H7 (cell line): ENCODE results near the gene TRAM2. TPM values are rescaled to one million over a fixed set of nuclear protein-coding genes. Genes with fewer than 3 reads are reported as not detected.

ENCODE experiments used
- DNase-seq: peaks from one replicate; pipeline ENCODE4 v3.0.0; 2012
- H3K27me3 ChIP-seq: 2 replicates; pipeline ENCODE4 v1.6.0; 2011; ENCODE audit warnings: mild to moderate bottlenecking, low read length; ENCODE audit not compliant: control insufficient read depth, insufficient read depth
- H3K36me3 ChIP-seq: replicated peaks from 2 replicates; pipeline ENCODE4 v1.5.1; 2011; ENCODE audit warnings: low read length; ENCODE audit not compliant: control insufficient read depth, insufficient read depth
- H3K4me3 ChIP-seq: 2 replicates; pipeline ENCODE4 v1.5.1; 2011; ENCODE audit warnings: low read depth, mild to moderate bottlenecking, control low read depth, low read length, moderate library complexity; ENCODE audit not compliant: insufficient read depth
- total RNA-seq: library from RNA; depleted of rRNA; stranded (reverse); fragments of >200 nt; shearing (Covaris generic); gene quantifications from 2 replicates; pipeline ENCODE4 v1.2.3, GENCODE V29; 2014

TRAM2 gene
- total RNA-seq, 1 experiment from 2014 or later: 9.2 TPM

GRCh38 chr6:52566201-52566600 is 10.7 kb downstream of the TRAM2 start:
- H3K4me3 ChIP-seq: no peak overlapping the region
- DNase-seq: no peak
- no peaks in the 10 kb centered on the region for H3K36me3 ChIP-seq
- no peaks in the 10 kb centered on the region for H3K27me3 ChIP-seq

GRCh38 chr6:52564856-52565255 is 12.0 kb downstream of the TRAM2 start:
- H3K36me3 ChIP-seq: no peaks in the 10 kb centered on the region

GRCh38 chr6:52562911-52563310 is 13.9 kb downstream of the TRAM2 start:
- H3K36me3 ChIP-seq: no peaks in the 10 kb centered on the region
- DNase-seq: no peak
- no peaks in the 10 kb centered on the region for H3K27me3 ChIP-seq
- H3K4me3 ChIP-seq: no peak overlapping the region

More at GRCh38 chr6:52564856-52565255, 12.0 kb downstream of the TRAM2 start:
- H3K4me3 ChIP-seq: no peak overlapping the region
- H3K27me3 ChIP-seq: no peaks in the 10 kb centered on the region
- DNase-seq: no peak

- Histone ChIP-seq H3K36me3 (no peaks in the 10 kb centered on the region), H3K27me3 (no peaks in the 10 kb centered on the region), H3K4me3 (no peak overlapping the region)
- DNase-seq: no peak
Measured at GRCh38 chr6:52560462-52560861, 16.4 kb downstream of the TRAM2 start.

GRCh38 chr6:52558266-52559000 is 18.4 kb downstream of the TRAM2 start:
- no peak for DNase-seq
- no peaks in the 10 kb centered on the region for H3K27me3 ChIP-seq
- H3K4me3 ChIP-seq: no peak overlapping the region
- no peaks in the 10 kb centered on the region for H3K36me3 ChIP-seq

- H3K4me3 ChIP-seq: no peak overlapping the region
- no peaks in the 10 kb centered on the region for H3K36me3 ChIP-seq
- DNase-seq: peak; percentile 76
- no peaks in the 10 kb centered on the region for H3K27me3 ChIP-seq
Measured at GRCh38 chr6:52557389-52558265, 19.2 kb downstream of the TRAM2 start.

GRCh38 chr6:52555518-52556233 is 21.2 kb downstream of the TRAM2 start:
- H3K36me3 ChIP-seq: no peaks in the 10 kb centered on the region
- DNase-seq: no peak
- no peaks in the 10 kb centered on the region for H3K27me3 ChIP-seq
- H3K4me3 ChIP-seq: no peak overlapping the region

GRCh38 chr6:52554684-52555280 is 22.1 kb downstream of the TRAM2 start:
- H3K36me3 ChIP-seq: no peaks in the 10 kb centered on the region
- H3K27me3 ChIP-seq: no peaks in the 10 kb centered on the region
- no peak overlapping the region for H3K4me3 ChIP-seq
- no peak for DNase-seq

- no peak overlapping the region for H3K4me3 ChIP-seq
- no peaks in the 10 kb centered on the region for H3K27me3 ChIP-seq
- no peak for DNase-seq
- H3K36me3 ChIP-seq: no peaks in the 10 kb centered on the region
Measured at GRCh38 chr6:52553719-52554118, 23.1 kb downstream of the TRAM2 start.

- DNase-seq: no peak
- H3K36me3 ChIP-seq: no peaks in the 10 kb centered on the region
- H3K4me3 ChIP-seq: no peak overlapping the region
- H3K27me3 ChIP-seq: no peaks in the 10 kb centered on the region
Measured at GRCh38 chr6:52553158-52553557, 23.7 kb downstream of the TRAM2 start.

- Histone ChIP-seq H3K4me3 (no peak overlapping the region), H3K36me3 (no peaks in the 10 kb centered on the region), H3K27me3 (no peaks in the 10 kb centered on the region)
- no peak for DNase-seq
Measured at GRCh38 chr6:52552278-52552643, 24.6 kb downstream of the TRAM2 start.

- DNase-seq: peak; percentile 59
- H3K27me3 ChIP-seq: no peaks in the 10 kb centered on the region
- no peaks in the 10 kb centered on the region for H3K36me3 ChIP-seq
- no peak overlapping the region for H3K4me3 ChIP-seq
Measured at GRCh38 chr6:52551483-52552277, 25.2 kb downstream of the TRAM2 start.

- H3K36me3 ChIP-seq: no peaks in the 10 kb centered on the region
Measured at GRCh38 chr6:52550870-52551269, 26.0 kb downstream of the TRAM2 start.

More at GRCh38 chr6:52550870-52551269, 26.0 kb downstream of the TRAM2 start:
- Histone ChIP-seq H3K27me3 (no peaks in the 10 kb centered on the region), H3K4me3 (no peak overlapping the region)
- DNase-seq: no peak
